Prostate gland (tissue), 2 donors: ENCODE measurements around the gene DSCAML1.

Experiments
- CTCF ChIP-seq, 4 experiments: fragments of 200-600 bp in 2 of 4; fragments of 450-650 bp in 2 of 4; sonication (generic) in 2 of 4; IDR thresholded peaks; 1 replicate in 3 of 4; 2 replicates in 1 of 4; pipeline ENCODE4 v1.5.1; 2016 to 2019; ENCODE audit warnings: antibody characterized with exemption in 4 of 4, mild to moderate bottlenecking in 2 of 4, moderate library complexity in 2 of 4
- POLR2A ChIP-seq: fragments of 450-650 bp; IDR thresholded peaks from one replicate; pipeline ENCODE4 v1.6.1; 2016; ENCODE audit warnings: antibody characterized with exemption, mild to moderate bottlenecking

GRCh38 chr11:117793583-117793982 is 3.4 kb downstream of the DSCAML1 start:
- no peak for TF ChIP-seq POLR2A
- no peak for TF ChIP-seq CTCF (IDR thresholded peaks at IDR 0.05)
